ENCODE measurements around the gene FAM200B.

GRCh38 chr4:15658136-15658770 is 23.4 kb upstream of the FAM200B start:
- TF ChIP-seq, protein P1, sequence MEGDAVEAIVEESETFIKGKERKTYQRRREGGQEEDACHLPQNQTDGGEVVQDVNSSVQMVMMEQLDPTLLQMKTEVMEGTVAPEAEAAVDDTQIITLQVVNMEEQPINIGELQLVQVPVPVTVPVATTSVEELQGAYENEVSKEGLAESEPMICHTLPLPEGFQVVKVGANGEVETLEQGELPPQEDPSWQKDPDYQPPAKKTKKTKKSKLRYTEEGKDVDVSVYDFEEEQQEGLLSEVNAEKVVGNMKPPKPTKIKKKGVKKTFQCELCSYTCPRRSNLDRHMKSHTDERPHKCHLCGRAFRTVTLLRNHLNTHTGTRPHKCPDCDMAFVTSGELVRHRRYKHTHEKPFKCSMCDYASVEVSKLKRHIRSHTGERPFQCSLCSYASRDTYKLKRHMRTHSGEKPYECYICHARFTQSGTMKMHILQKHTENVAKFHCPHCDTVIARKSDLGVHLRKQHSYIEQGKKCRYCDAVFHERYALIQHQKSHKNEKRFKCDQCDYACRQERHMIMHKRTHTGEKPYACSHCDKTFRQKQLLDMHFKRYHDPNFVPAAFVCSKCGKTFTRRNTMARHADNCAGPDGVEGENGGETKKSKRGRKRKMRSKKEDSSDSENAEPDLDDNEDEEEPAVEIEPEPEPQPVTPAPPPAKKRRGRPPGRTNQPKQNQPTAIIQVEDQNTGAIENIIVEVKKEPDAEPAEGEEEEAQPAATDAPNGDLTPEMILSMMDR (IDR thresholded peaks at IDR 0.05), result no peak
- TF ChIP-seq POLR2A (IDR thresholded peaks at IDR 0.05), result no peak

Measured in testis (tissue), 2 donors.